HCT116 (cell line): Measurements from ENCODE around the gene UBR2. TPM values are rescaled to one million over a fixed set of nuclear protein-coding genes. Genes with fewer than 3 reads are reported as not detected.

Source experiments
- ATAC-seq: fragments of 200-7000 bp; cut with Tn5 transposase; 2 replicates; pipeline ENCODE4 v1.9.1; 2020; ENCODE audit warnings: mild to moderate bottlenecking, moderate library complexity
- BruUV-seq: library from RNA; stranded (reverse); fragments of 400-500 nt; replicated peaks from 2 replicates; lab custom pipeline; 2021; lab: Mats Ljungman, UMichigan
- CTCF ChIA-PET: fragments of 300-600 bp; sonication (Branson Sonifier 250); formaldehyde crosslinking; loops from one replicate; lab custom pipeline; 2021; ENCODE audit warnings: antibody characterized with exemption; lab: Charles Lee
- POLR2A ChIA-PET: fragments of 300-600, 350-600 bp; sonication (Branson Sonifier 250); formaldehyde crosslinking; loops from one replicate; lab custom pipeline; 2021; ENCODE audit warnings: antibody characterized with exemption; lab: Charles Lee
- RAD21 ChIA-PET, 2 experiments: fragments of 300-600 bp; sonication (Branson Sonifier 250); formaldehyde crosslinking; loops; one replicate each; lab custom pipeline; 2023; ENCODE audit warnings: low total read pairs in 2 of 2; ENCODE audit not compliant: uncharacterized antibody in 2 of 2, unreplicated experiment in 2 of 2, low non-redundant PET in 1 of 2; lab: Charles Lee
- DNase-seq: peaks from one replicate; pipeline ENCODE4 v3.0.0-alpha.2; 2010; ENCODE audit warnings: low read depth, low spot score
- H2AFZ ChIP-seq: fragments of 200-600 bp; shearing (Covaris generic), sonication (generic); 2 replicates; pipeline ENCODE4 v1.6.1; 2017; ENCODE audit warnings: low read depth, mixed run types, mixed read lengths, antibody characterized with exemption, low read length; ENCODE audit not compliant: poor library complexity, severe bottlenecking
- H3K27ac ChIP-seq: 2 replicates; pipeline ENCODE4 v1.5.1; 2012; ENCODE audit warnings: low read depth, low read length
- H3K27me3 ChIP-seq: fragments of 200-600 bp; sonication (generic); 2 replicates; pipeline ENCODE4 v1.6.1; 2016; ENCODE audit warnings: mixed run types, low read length, mixed read lengths; ENCODE audit not compliant: insufficient read depth
- H3K36me3 ChIP-seq, 2 experiments: fragments of 200-500 bp in 1 of 2; fragments of 200-600 bp in 1 of 2; sonication (Bioruptor generic) in 1 of 2; sonication (generic) in 1 of 2; 2 replicates each; pipeline versions ENCODE4 v1.5.1 to v1.6.1; 2014 to 2016; ENCODE audit warnings: low read length in 2 of 2, inconsistent platforms in 1 of 2, mixed read lengths in 1 of 2, mixed run types in 1 of 2; ENCODE audit not compliant: insufficient read depth in 2 of 2, control insufficient read depth in 1 of 2
- H3K4me1 ChIP-seq, 2 experiments: fragments of 200-600 bp in 1 of 2; sonication (generic) in 1 of 2; 2 replicates each; pipeline versions ENCODE4 v1.5.1 to v1.6.1; 2012 to 2017; ENCODE audit warnings: low read length in 2 of 2, inconsistent platforms in 1 of 2, mild to moderate bottlenecking in 1 of 2, mixed read lengths in 1 of 2, mixed run types in 1 of 2, moderate library complexity in 1 of 2; ENCODE audit not compliant: insufficient read depth in 2 of 2, control insufficient read depth in 1 of 2
- H3K4me2 ChIP-seq: fragments of 200-600 bp; sonication (generic); 2 replicates; pipeline ENCODE4 v1.6.1; 2017; ENCODE audit warnings: mixed run types, low read length, mixed read lengths
- H3K4me3 ChIP-seq, 2 experiments: fragments of 200-600 bp in 1 of 2; sonication (generic) in 1 of 2; replicated peaks in 1 of 2; 2 replicates each; pipeline ENCODE4 v1.5.1; 2011 to 2016; ENCODE audit warnings: low read length in 2 of 2, control low read depth in 1 of 2, low read depth in 1 of 2, mild to moderate bottlenecking in 1 of 2, mixed read lengths in 1 of 2, mixed run types in 1 of 2
- H3K79me2 ChIP-seq: fragments of 200-600 bp; sonication (generic); 2 replicates; pipeline ENCODE4 v1.6.1; 2017; ENCODE audit warnings: mild to moderate bottlenecking, mixed run types, low read length, moderate library complexity, mixed read lengths; ENCODE audit not compliant: insufficient read depth
- H3K9ac ChIP-seq: fragments of 200-600 bp; sonication (generic); 2 replicates; pipeline ENCODE4 v1.6.1; 2016; ENCODE audit warnings: low read length, mixed read lengths
- H3K9me2 ChIP-seq: fragments of 200-600 bp; sonication (generic), shearing (Covaris generic); 2 replicates; pipeline ENCODE4 v1.6.1; 2017; ENCODE audit warnings: mixed run types, mild to moderate bottlenecking, moderate library complexity; ENCODE audit not compliant: insufficient read depth
- H3K9me3 ChIP-seq, 2 experiments: fragments of 200-500 bp in 1 of 2; fragments of 200-600 bp in 1 of 2; sonication (Bioruptor generic) in 1 of 2; sonication (generic) in 1 of 2; 2 replicates each; pipeline ENCODE4 v1.6.1; 2014 to 2017; ENCODE audit warnings: low read length in 2 of 2, mixed read lengths in 2 of 2, inconsistent platforms in 1 of 2, low read depth in 1 of 2, mild to moderate bottlenecking in 1 of 2, mixed run types in 1 of 2, moderate library complexity in 1 of 2; ENCODE audit not compliant: control insufficient read depth in 1 of 2, insufficient read depth in 1 of 2
- H4K20me1 ChIP-seq: fragments of 200-600 bp; sonication (generic), shearing (Covaris generic); 2 replicates; pipeline ENCODE4 v1.6.1; 2017; ENCODE audit warnings: mixed run types, mild to moderate bottlenecking, moderate library complexity; ENCODE audit not compliant: insufficient read depth
- ELF1 ChIP-seq: IDR thresholded peaks from 2 replicates; pipeline ENCODE4 v1.6.1; 2012; ENCODE audit warnings: low read depth, borderline replicate concordance
- EZH2 ChIP-seq: fragments of 200-600 bp; sonication (generic); IDR thresholded peaks from 2 replicates; pipeline ENCODE4 v1.6.1; 2017; ENCODE audit warnings: antibody characterized with exemption, mixed run types
- EZH2phosphoT487 ChIP-seq: fragments of 200-600 bp; IDR thresholded peaks from 2 replicates; pipeline ENCODE4 v1.6.1; 2018; ENCODE audit warnings: antibody characterized with exemption, borderline replicate concordance
- SP1 ChIP-seq: IDR thresholded peaks from 2 replicates; pipeline ENCODE4 v1.6.1; 2012; ENCODE audit warnings: low read depth
- intact Hi-C: fragments of 100-400 bp; cut with micrococcal nuclease; formaldehyde crosslinking; loops from 2 replicates; pipeline ENCODE4 v1.10.0; 2022
- total RNA-seq: library from RNA; stranded (reverse); gene quantifications from one replicate; pipeline ENCODE4 v1.2.1, GENCODE V29; 2021; ENCODE audit not compliant: unreplicated experiment
- TF ChIP-seq, protein P1 (sequence below): IDR thresholded peaks from 2 replicates; pipeline ENCODE4 v1.6.1; 2011; ENCODE audit warnings: mild to moderate bottlenecking, low read length, moderate library complexity; ENCODE audit not compliant: insufficient replicate concordance; ENCODE audit errors: extremely low read depth
- TF ChIP-seq, protein P2 (sequence below), 3 experiments: fragments of 200-600 bp in 1 of 3; sonication (generic) in 1 of 3; IDR thresholded peaks in 2 of 3; conservative IDR thresholded peaks in 1 of 3; 2 replicates each; pipeline ENCODE4 v1.5.1; 2012 to 2017; ENCODE audit warnings: low read depth in 2 of 3, low read length in 2 of 3, antibody characterized with exemption in 1 of 3, borderline replicate concordance in 1 of 3, control low read depth in 1 of 3, mild to moderate bottlenecking in 1 of 3, mixed read lengths in 1 of 3, mixed run types in 1 of 3, moderate library complexity in 1 of 3; ENCODE audit not compliant: insufficient read depth in 1 of 3
- TF ChIP-seq, protein P3 (sequence below): IDR thresholded peaks from 2 replicates; pipeline ENCODE4 v1.6.1; 2012

Gene UBR2
- total RNA-seq, 1 experiment from 2014 or later, result 20.5 TPM

DNA sequence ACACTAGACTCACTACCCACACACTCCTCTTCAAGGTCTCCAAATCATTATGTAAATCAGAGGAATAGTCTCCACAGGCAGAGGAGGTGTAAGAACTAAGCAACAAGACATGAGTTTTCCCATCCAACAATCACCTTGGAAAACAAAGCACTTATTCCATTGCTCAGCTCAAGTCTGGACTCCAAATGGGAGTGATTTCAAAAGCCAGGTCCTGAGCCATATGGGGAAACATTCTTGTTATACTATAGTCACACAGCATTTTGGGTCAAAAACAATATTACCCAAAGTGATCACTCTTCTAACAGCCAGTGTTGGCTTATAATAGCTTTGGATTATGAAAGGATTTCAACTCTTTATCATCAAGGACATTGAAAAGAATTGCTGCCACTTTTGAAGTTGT lies 162.2 kb downstream of the UBR2 start:
- Histone ChIP-seq H3K4me2 (peak overlapping the region; percentile 40), H3K9ac (no peak overlapping the region), H3K9me2 (no peaks in the 10 kb centered on the region), H3K79me2 (no peaks in the 10 kb centered on the region), H3K27me3 (no peaks in the 10 kb centered on the region), H3K36me3 (no peaks in the 10 kb centered on the region), H3K9me3 (no peaks in the 10 kb centered on the region), H3K4me3 (no peak overlapping the region), H4K20me1 (no peaks in the 10 kb centered on the region), H3K27ac (no peak overlapping the region), H2AFZ (peak overlapping the region; percentile 96), H3K4me1 (peaks cover 4 to 11% of the 10 kb centered on the region in 2 experiments; a peak in 3 of 4 replicates)
- intact Hi-C loops, result loop anchor here (1.0 to 10.0 kb wide), 4 partner anchors 65 to 651 kb away; partner anchors contain the start of gene RPL7L1
- ChIA-PET CTCF (interaction anchor here (0.6 to 3.8 kb wide), 10 partner anchors 9 to 675 kb away, joined by 3 to 38 read pairs (median 3); partner anchors contain the start of genes TBCC and UBR2), RAD21 (interaction anchor here (0.9 to 1.6 kb wide), 4 partner anchors 20 to 64 kb away, joined by 3 to 4 read pairs (median 4); partner anchors contain the start of gene TBCC (in 1 of the 2)), POLR2A (interaction anchor here (0.6 to 1.3 kb wide), 2 partner anchors 154 to 496 kb away, joined by 3 read pairs; partner anchors contain the start of gene RPL7L1)
- TF ChIP-seq SP1 (no peak), EZH2phosphoT487 (no peak), ELF1 (no peak), EZH2 (no peak)
- TF ChIP-seq, protein P1, sequence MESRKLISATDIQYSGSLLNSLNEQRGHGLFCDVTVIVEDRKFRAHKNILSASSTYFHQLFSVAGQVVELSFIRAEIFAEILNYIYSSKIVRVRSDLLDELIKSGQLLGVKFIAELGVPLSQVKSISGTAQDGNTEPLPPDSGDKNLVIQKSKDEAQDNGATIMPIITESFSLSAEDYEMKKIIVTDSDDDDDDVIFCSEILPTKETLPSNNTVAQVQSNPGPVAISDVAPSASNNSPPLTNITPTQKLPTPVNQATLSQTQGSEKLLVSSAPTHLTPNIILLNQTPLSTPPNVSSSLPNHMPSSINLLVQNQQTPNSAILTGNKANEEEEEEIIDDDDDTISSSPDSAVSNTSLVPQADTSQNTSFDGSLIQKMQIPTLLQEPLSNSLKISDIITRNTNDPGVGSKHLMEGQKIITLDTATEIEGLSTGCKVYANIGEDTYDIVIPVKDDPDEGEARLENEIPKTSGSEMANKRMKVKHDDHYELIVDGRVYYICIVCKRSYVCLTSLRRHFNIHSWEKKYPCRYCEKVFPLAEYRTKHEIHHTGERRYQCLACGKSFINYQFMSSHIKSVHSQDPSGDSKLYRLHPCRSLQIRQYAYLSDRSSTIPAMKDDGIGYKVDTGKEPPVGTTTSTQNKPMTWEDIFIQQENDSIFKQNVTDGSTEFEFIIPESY, result no peak
- TF ChIP-seq, protein P2, sequence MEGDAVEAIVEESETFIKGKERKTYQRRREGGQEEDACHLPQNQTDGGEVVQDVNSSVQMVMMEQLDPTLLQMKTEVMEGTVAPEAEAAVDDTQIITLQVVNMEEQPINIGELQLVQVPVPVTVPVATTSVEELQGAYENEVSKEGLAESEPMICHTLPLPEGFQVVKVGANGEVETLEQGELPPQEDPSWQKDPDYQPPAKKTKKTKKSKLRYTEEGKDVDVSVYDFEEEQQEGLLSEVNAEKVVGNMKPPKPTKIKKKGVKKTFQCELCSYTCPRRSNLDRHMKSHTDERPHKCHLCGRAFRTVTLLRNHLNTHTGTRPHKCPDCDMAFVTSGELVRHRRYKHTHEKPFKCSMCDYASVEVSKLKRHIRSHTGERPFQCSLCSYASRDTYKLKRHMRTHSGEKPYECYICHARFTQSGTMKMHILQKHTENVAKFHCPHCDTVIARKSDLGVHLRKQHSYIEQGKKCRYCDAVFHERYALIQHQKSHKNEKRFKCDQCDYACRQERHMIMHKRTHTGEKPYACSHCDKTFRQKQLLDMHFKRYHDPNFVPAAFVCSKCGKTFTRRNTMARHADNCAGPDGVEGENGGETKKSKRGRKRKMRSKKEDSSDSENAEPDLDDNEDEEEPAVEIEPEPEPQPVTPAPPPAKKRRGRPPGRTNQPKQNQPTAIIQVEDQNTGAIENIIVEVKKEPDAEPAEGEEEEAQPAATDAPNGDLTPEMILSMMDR (IDR thresholded peaks at IDR 0.05 in 2 of 3, conservative IDR thresholded peaks at IDR 0.05 in 1 of 3; ENCODE audit: borderline replicate concordance in 1 of 3, insufficient read depth in 1 of 3, low read depth in 2 of 3, low read length in 2 of 3), result no peak
- TF ChIP-seq, protein P3, sequence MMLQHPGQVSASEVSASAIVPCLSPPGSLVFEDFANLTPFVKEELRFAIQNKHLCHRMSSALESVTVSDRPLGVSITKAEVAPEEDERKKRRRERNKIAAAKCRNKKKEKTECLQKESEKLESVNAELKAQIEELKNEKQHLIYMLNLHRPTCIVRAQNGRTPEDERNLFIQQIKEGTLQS, result no peak
- ATAC-seq (no peak), DNase-seq (no peak)
- no TSS peak for BruUV-seq
